Trophoblast cell (in vitro differentiated cells and primary cell): Measurements from ENCODE around the gene SMURF1.
"Not testable (repeated sequence)": the region's sequence is repeated elsewhere in the genome, so short reads cannot be mapped to it uniquely, and the experiment has no call there.

ENCODE experiments used
- DNase-seq, 2 donors: peaks; one replicate each; pipeline ENCODE4 v3.0.0-alpha.2; 2016
- H2AFZ ChIP-seq: 2 replicates; pipeline ENCODE4 v1.6.1; 2013; ENCODE audit warnings: low read length, moderate library complexity, mild to moderate bottlenecking; ENCODE audit not compliant: insufficient read depth, poor library complexity
- H2AK5ac ChIP-seq: 2 replicates; pipeline ENCODE4 v1.6.1; 2013; ENCODE audit warnings: mild to moderate bottlenecking, low read length
- H2BK120ac ChIP-seq: 2 replicates; pipeline ENCODE4 v1.6.1; 2013; ENCODE audit warnings: low read length, mild to moderate bottlenecking, moderate library complexity; ENCODE audit not compliant: insufficient read depth, poor library complexity
- H2BK12ac ChIP-seq: 2 replicates; pipeline ENCODE4 v1.6.1; 2013; ENCODE audit warnings: mild to moderate bottlenecking, low read length, moderate library complexity
- H2BK5ac ChIP-seq: 2 replicates; pipeline ENCODE4 v1.6.1; 2013; ENCODE audit warnings: low read length, low read depth, moderate library complexity, mild to moderate bottlenecking; ENCODE audit not compliant: poor library complexity
- H3K14ac ChIP-seq: 2 replicates; pipeline ENCODE4 v1.6.1; 2013; ENCODE audit warnings: mild to moderate bottlenecking, low read length
- H3K18ac ChIP-seq: 2 replicates; pipeline ENCODE4 v1.6.1; 2013; ENCODE audit warnings: mild to moderate bottlenecking, low read length
- H3K23ac ChIP-seq: 2 replicates; pipeline ENCODE4 v1.6.1; 2013; ENCODE audit warnings: low read length
- H3K27ac ChIP-seq: 2 replicates; pipeline ENCODE4 v1.5.1; 2013; ENCODE audit warnings: low read depth, mild to moderate bottlenecking, inconsistent platforms, low read length, moderate library complexity
- H3K27me3 ChIP-seq: 2 replicates; pipeline ENCODE4 v1.6.1; 2013; ENCODE audit warnings: inconsistent platforms, mild to moderate bottlenecking, low read length, moderate library complexity; ENCODE audit not compliant: insufficient read depth
- H3K36me3 ChIP-seq, 2 experiments: 1 replicate in 1 of 2; 2 replicates in 1 of 2; pipeline ENCODE4 v1.6.1; 2013; ENCODE audit warnings: low read length in 2 of 2, mild to moderate bottlenecking in 2 of 2, moderate library complexity in 1 of 2; ENCODE audit not compliant: insufficient read depth in 2 of 2, control insufficient read depth in 1 of 2
- H3K4ac ChIP-seq: 2 replicates; pipeline ENCODE4 v1.6.1; 2013; ENCODE audit warnings: low read depth, mild to moderate bottlenecking, low read length, moderate library complexity
- H3K4me1 ChIP-seq, 2 experiments: 1 replicate in 1 of 2; 2 replicates in 1 of 2; pipeline ENCODE4 v1.6.1; 2013; ENCODE audit warnings: low read length in 2 of 2, mild to moderate bottlenecking in 2 of 2, moderate library complexity in 1 of 2; ENCODE audit not compliant: insufficient read depth in 2 of 2, control insufficient read depth in 1 of 2
- H3K4me2 ChIP-seq: 2 replicates; pipeline ENCODE4 v1.6.1; 2013; ENCODE audit warnings: inconsistent platforms, mild to moderate bottlenecking, low read length, moderate library complexity
- H3K4me3 ChIP-seq: 2 replicates; pipeline ENCODE4 v1.5.1; 2013; ENCODE audit warnings: mild to moderate bottlenecking, low read depth, low read length, inconsistent platforms
- H3K79me1 ChIP-seq: one replicate; pipeline ENCODE4 v1.6.1; 2013; ENCODE audit warnings: low read length
- H3K79me2 ChIP-seq: 2 replicates; pipeline ENCODE4 v1.6.1; 2013; ENCODE audit warnings: low read length, mild to moderate bottlenecking; ENCODE audit not compliant: control insufficient read depth, insufficient read depth, poor library complexity
- H3K9ac ChIP-seq: 2 replicates; pipeline ENCODE4 v1.6.1; 2013; ENCODE audit warnings: mild to moderate bottlenecking, low read length
- H3K9me3 ChIP-seq: 2 replicates; pipeline ENCODE4 v1.6.1; 2013; ENCODE audit warnings: low read depth, mild to moderate bottlenecking, control low read depth, inconsistent platforms, low read length; ENCODE audit not compliant: insufficient read depth
- H4K12ac ChIP-seq: 2 replicates; pipeline ENCODE4 v1.6.1; 2013; ENCODE audit warnings: low read depth, mild to moderate bottlenecking, low read length, moderate library complexity
- H4K8ac ChIP-seq: 2 replicates; pipeline ENCODE4 v1.6.1; 2013; ENCODE audit warnings: low read depth, mild to moderate bottlenecking, low read length, moderate library complexity
- H4K91ac ChIP-seq: one replicate; pipeline ENCODE4 v1.6.1; 2013; ENCODE audit warnings: low read depth, mild to moderate bottlenecking, low read length, moderate library complexity
- WGBS: extraction: QIAGEN DNeasy Blood & Tissue Kit; methylation state at CpG from one replicate; pipeline ENCODE4 v1.1.7; 2013; ENCODE audit warnings: missing lambda C conversion rate; ENCODE audit not compliant: insufficient read length, insufficient coverage; ENCODE audit errors: extremely low coverage; 5-methylcytosine and 5-hydroxymethylcytosine counted together

Gene SMURF1

DNA sequence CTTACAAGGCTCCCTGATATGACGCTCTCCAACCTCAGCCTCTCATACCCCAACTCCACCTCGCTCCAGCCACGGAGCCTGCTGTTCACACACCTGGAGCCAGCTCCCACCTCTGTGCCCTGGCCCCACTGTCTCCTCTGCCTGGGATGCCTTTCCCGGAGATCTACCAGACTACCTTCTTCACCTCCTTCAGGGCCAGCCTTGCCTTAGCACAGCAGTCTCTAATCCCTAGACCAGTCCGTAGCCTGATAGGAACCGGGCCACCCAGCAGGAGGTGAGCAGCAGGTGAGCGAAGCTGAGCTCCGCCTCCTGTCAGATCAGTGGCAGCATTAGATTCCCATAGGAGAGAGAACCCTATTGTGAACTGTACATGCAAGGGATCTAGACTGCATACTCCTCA, 23.2 kb upstream of the SMURF1 start:
- no peak overlapping the region for H2BK120ac ChIP-seq
- no peak overlapping the region for H2AK5ac ChIP-seq
- no peak overlapping the region for H3K9ac ChIP-seq
- H4K8ac ChIP-seq: no peak overlapping the region
- H3K4me3 ChIP-seq: no peak overlapping the region
- H3K23ac ChIP-seq: no peak overlapping the region
- no peaks in the 10 kb centered on the region for H3K27me3 ChIP-seq
- no peaks in the 10 kb centered on the region for H3K79me2 ChIP-seq
- H3K18ac ChIP-seq: no peak overlapping the region
- peaks cover 2% of the 10 kb centered on the region for H3K9me3 ChIP-seq
- no peak overlapping the region for H4K12ac ChIP-seq
- H3K27ac ChIP-seq: no peak overlapping the region
- H2BK12ac ChIP-seq: no peak overlapping the region
- no CpG with 5 or more reads among the region's 8 CpGs for WGBS
- H3K4me2 ChIP-seq: no peak overlapping the region
- H2BK5ac ChIP-seq: no peak overlapping the region
- H3K36me3 ChIP-seq: no peaks in the 10 kb centered on the region
- H4K91ac ChIP-seq: no peak overlapping the region
- no peak overlapping the region for H3K4ac ChIP-seq
- no peaks in the 10 kb centered on the region for H3K79me1 ChIP-seq
- H3K4me1 ChIP-seq: no peaks in the 10 kb centered on the region
- DNase-seq: no peak
- no peak overlapping the region for H3K14ac ChIP-seq
- H2AFZ ChIP-seq: no peak overlapping the region

DNA sequence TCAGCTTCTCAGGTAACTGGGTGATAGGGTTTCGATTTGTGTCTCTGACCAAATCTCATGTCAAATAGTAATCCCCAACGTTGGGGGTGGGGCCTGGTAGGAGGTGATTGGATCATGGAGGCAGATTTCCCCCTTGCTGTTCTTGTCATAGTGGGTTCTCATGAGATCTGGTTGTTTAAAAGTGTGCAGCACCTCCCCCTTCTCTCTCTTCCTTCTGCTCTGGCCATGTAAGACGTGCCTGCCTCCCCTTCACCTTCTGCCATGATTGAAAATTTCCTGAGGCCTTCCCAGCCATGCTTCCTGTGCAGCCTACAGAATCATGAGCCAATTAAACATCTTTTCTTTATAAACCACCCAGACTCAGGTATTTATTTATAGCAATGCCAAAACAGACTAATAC, 21.9 kb upstream of the SMURF1 start:
- Histone ChIP-seq H3K4me2 (no peak overlapping the region), H3K4me3 (no peak overlapping the region), H2BK120ac (no peak overlapping the region), H3K4me1 (no peaks in the 10 kb centered on the region), H4K91ac (no peak overlapping the region), H3K79me1 (no peaks in the 10 kb centered on the region), H2AFZ (no peak overlapping the region), H4K12ac (no peak overlapping the region), H4K8ac (no peak overlapping the region), H2AK5ac (no peak overlapping the region), H3K9ac (no peak overlapping the region), H3K36me3 (no peaks in the 10 kb centered on the region), H3K9me3 (peaks cover 2% of the 10 kb centered on the region), H3K79me2 (no peaks in the 10 kb centered on the region), H3K27ac (no peak overlapping the region), H2BK5ac (no peak overlapping the region), H3K4ac (no peak overlapping the region), H3K14ac (no peak overlapping the region), H3K27me3 (no peaks in the 10 kb centered on the region), H3K18ac (no peak overlapping the region), H3K23ac (no peak overlapping the region), H2BK12ac (no peak overlapping the region)
- DNase-seq: no peak
- no CpG with 5 or more reads among the region's 3 CpGs for WGBS

DNA sequence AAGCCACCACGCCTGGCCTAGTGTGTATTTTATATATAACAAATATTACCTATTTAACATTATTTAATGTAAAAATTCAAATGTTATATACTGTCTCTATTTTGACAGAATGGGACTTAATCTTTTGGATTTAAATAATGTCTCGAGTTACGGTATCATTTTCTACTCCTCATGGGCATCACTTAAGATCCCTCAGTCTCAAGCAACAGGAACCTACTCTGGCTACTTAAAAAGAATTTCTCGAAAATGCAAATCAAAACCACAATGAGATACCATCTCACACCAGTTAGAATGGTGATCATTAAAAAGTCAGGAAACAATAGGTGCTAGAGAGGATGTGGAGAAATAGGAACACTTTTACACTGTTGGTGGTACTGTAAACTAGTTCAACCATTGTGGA, 19.8 kb upstream of the SMURF1 start:
- not testable (repeated sequence) for H4K12ac ChIP-seq, H2BK5ac ChIP-seq, H2BK120ac ChIP-seq, H3K4me3 ChIP-seq, H2AFZ ChIP-seq, H3K9ac ChIP-seq, H3K14ac ChIP-seq, H3K79me1 ChIP-seq, H2AK5ac ChIP-seq, DNase-seq, H3K18ac ChIP-seq, H3K27ac ChIP-seq, H4K91ac ChIP-seq, H3K4me1 ChIP-seq, H3K27me3 ChIP-seq, H4K8ac ChIP-seq, H3K36me3 ChIP-seq, H2BK12ac ChIP-seq, H3K9me3 ChIP-seq, H3K4ac ChIP-seq, H3K4me2 ChIP-seq, H3K79me2 ChIP-seq, H3K23ac ChIP-seq
- WGBS: no CpG with 5 or more reads among the region's 4 CpGs

DNA sequence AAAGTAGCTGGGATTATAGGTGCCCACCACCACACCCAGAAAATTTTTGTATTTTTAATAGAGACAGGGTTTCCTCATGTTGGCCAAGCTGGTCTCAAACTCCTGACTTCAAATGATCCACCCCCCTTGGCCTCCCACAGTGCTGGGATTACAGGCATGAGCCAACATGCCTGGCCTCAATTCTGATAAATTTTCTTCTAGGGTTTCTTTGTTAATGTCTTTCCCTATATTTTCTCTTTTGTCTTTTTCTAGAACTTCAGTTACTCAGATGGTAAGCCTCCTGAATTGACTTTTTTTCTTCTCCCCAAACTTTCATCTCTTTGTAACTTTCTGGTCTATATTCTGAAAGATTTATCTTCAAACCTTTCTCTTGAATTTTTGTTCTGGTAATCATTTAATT, 12.7 kb upstream of the SMURF1 start:
- no peak overlapping the region for H3K9ac ChIP-seq
- no peaks in the 10 kb centered on the region for H3K79me1 ChIP-seq
- H2AFZ ChIP-seq: no peak overlapping the region
- H3K18ac ChIP-seq: no peak overlapping the region
- H4K8ac ChIP-seq: no peak overlapping the region
- no peak overlapping the region for H2BK12ac ChIP-seq
- no peak overlapping the region for H2BK120ac ChIP-seq
- no peak overlapping the region for H4K91ac ChIP-seq
- H3K4ac ChIP-seq: no peak overlapping the region
- H4K12ac ChIP-seq: no peak overlapping the region
- no peak overlapping the region for H3K14ac ChIP-seq
- H3K79me2 ChIP-seq: no peaks in the 10 kb centered on the region
- no peak overlapping the region for H2AK5ac ChIP-seq
- no peaks in the 10 kb centered on the region for H3K9me3 ChIP-seq
- no peaks in the 10 kb centered on the region for H3K27me3 ChIP-seq
- DNase-seq: no peak
- no peak overlapping the region for H3K4me2 ChIP-seq
- no peaks in the 10 kb centered on the region for H3K36me3 ChIP-seq
- H3K27ac ChIP-seq: no peak overlapping the region
- H3K4me3 ChIP-seq: no peak overlapping the region
- no peak overlapping the region for H3K23ac ChIP-seq
- no peaks in the 10 kb centered on the region for H3K4me1 ChIP-seq
- H2BK5ac ChIP-seq: no peak overlapping the region

DNA sequence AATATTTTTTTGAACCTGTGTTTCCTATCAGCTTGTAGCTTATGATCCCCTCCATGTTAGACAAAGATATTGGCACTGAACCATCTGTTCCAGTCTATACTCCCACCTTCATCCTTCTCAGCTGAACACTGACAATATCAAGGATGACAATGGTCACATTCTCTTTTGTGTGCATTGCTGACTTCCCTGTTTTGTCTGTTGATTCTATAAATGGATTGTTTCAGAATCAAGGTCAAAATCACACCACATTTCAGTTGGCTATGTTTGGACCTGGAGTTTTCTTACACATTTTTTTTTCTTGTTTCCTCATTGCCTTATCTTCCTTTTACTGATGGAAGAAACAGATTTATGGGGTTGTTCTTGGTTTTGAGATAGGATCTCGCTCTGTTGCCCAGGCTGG, 11.3 kb upstream of the SMURF1 start:
- Histone ChIP-seq H3K23ac (no peak overlapping the region), H3K9me3 (no peaks in the 10 kb centered on the region), H4K8ac (no peak overlapping the region)

More for the DNA sequence above, 11.3 kb upstream of the SMURF1 start:
- Histone ChIP-seq H3K4me3 (no peak overlapping the region), H3K27me3 (no peaks in the 10 kb centered on the region), H2BK12ac (no peak overlapping the region), H3K79me2 (no peaks in the 10 kb centered on the region), H3K79me1 (no peaks in the 10 kb centered on the region), H2AFZ (no peak overlapping the region), H3K36me3 (no peaks in the 10 kb centered on the region), H3K9ac (no peak overlapping the region), H3K14ac (no peak overlapping the region), H2AK5ac (no peak overlapping the region), H2BK5ac (no peak overlapping the region), H4K12ac (no peak overlapping the region), H3K4me1 (no peaks in the 10 kb centered on the region), H3K4ac (no peak overlapping the region), H3K4me2 (no peak overlapping the region), H3K18ac (no peak overlapping the region), H3K27ac (no peak overlapping the region), H2BK120ac (no peak overlapping the region), H4K91ac (no peak overlapping the region)
- WGBS: no CpG with 5 or more reads among the region's 1 CpG
- DNase-seq: no peak
